22Rv1 (cell line): ENCODE results near the gene SERPINB6.

Experiments used
- CTCF ChIP-seq: fragments of 450-650 bp; IDR thresholded peaks from 2 replicates; pipeline ENCODE4 v1.5.1; 2017; ENCODE audit warnings: mild to moderate bottlenecking
- ZFX ChIP-seq: fragments of 450-650 bp; IDR thresholded peaks from 2 replicates; pipeline ENCODE4 v1.6.1; 2017; ENCODE audit warnings: antibody characterized with exemption, borderline replicate concordance

- TF ChIP-seq CTCF (no peak), ZFX (no peak)
These were observed 13.6 kb downstream of the SERPINB6 start for GRCh38 chr6:2957696-2958330.
